A549 (cell line): ENCODE measurements around the gene BTBD7. TPM values are rescaled to one million over a fixed set of nuclear protein-coding genes. Genes with fewer than 3 reads are reported as not detected.
A peak's percentile ranks its signal among the peaks of the same experiment; 100 is the strongest.

ENCODE experiments used
- ATAC-seq, 2 experiments: fragments of 200-7000 bp in 1 of 2; fragments of >200 bp in 1 of 2; cut with Nextera tagmentation in 1 of 2; cut with Tn5 transposase in 1 of 2; 3 replicates each; pipeline versions ENCODE4 v1.8.0 to v1.9.1; 2018 to 2020; ENCODE audit warnings: mild to moderate bottlenecking in 1 of 2, moderate library complexity in 1 of 2
- CTCF ChIA-PET: fragments of 300-600 bp; sonication (Branson Sonifier 250); formaldehyde crosslinking; extraction: SDS; loops from one replicate; lab custom pipeline; 2021; ENCODE audit warnings: antibody characterized with exemption, inconsistent platforms; lab: Yijun Ruan, JAX
- POLR2A ChIA-PET: fragments of 350-600 bp; formaldehyde crosslinking; extraction: SDS; loops from one replicate; lab custom pipeline; 2021; ENCODE audit warnings: antibody characterized with exemption, inconsistent platforms; lab: Yijun Ruan, JAX
- DNase-seq, 2 experiments: peaks; one replicate each; pipeline versions ENCODE4 v3.0.0 to v3.0.0-alpha.2; 2011 to 2016; ENCODE audit warnings: low read depth in 1 of 2, low spot score in 1 of 2
- FAIRE-seq: peaks from 2 replicates; lab custom pipeline; 2011; peaks lifted over from hg19 to GRCh38; lab: Jason Lieb, UNC
- H3K27ac ChIP-seq, 2 experiments: fragments of >200 bp; sonication (Bioruptor Twin); formaldehyde crosslinking; 3 replicates each; pipeline ENCODE4 v1.5.1; 2016 to 2017
- H3K4me1 ChIP-seq: fragments of >200 bp; sonication (Bioruptor Twin); formaldehyde crosslinking; 3 replicates; pipeline ENCODE4 v1.6.1; 2016
- H3K4me2 ChIP-seq: fragments of >200 bp; sonication (Bioruptor Twin); formaldehyde crosslinking; 3 replicates; pipeline ENCODE4 v1.6.1; 2016
- H3K4me3 ChIP-seq: fragments of >200 bp; sonication (Bioruptor Twin); formaldehyde crosslinking; 3 replicates; pipeline ENCODE4 v1.5.1; 2016
- H3K9me3 ChIP-seq: fragments of >200 bp; sonication (Bioruptor Twin); formaldehyde crosslinking; 3 replicates; pipeline ENCODE4 v1.6.1; 2016
- CEBPB ChIP-seq, 2 experiments: fragments of >200 bp in 1 of 2; sonication (Bioruptor Twin) in 1 of 2; formaldehyde crosslinking in 1 of 2; IDR thresholded peaks; 2 replicates each; pipeline ENCODE4 v1.6.1; 2012 to 2016
- EP300 ChIP-seq, 2 experiments: fragments of >200 bp; sonication (Bioruptor Twin); formaldehyde crosslinking; IDR thresholded peaks; 2 replicates in 1 of 2; 3 replicates in 1 of 2; pipeline ENCODE4 v1.6.1; 2016 to 2017
- ESRRA ChIP-seq: fragments of 150-350 bp; IDR thresholded peaks from 2 replicates; pipeline ENCODE4 v1.6.1; 2014; ENCODE audit warnings: mild to moderate bottlenecking, low read length, borderline replicate concordance
- FOSL2 ChIP-seq, 2 experiments: fragments of 450-650 bp in 1 of 2; fragments of >200 bp in 1 of 2; sonication (Bioruptor Twin) in 1 of 2; formaldehyde crosslinking; IDR thresholded peaks; 2 replicates each; pipeline versions ENCODE4 v1.5.0 to v1.6.1; 2016 to 2020; ENCODE audit warnings: mild to moderate bottlenecking in 1 of 2, moderate library complexity in 1 of 2
- GATA3 ChIP-seq: IDR thresholded peaks from 2 replicates; pipeline ENCODE4 v1.6.1; 2012; ENCODE audit warnings: borderline replicate concordance
- HDAC2 ChIP-seq: fragments of 200-600 bp; sonication (generic); IDR thresholded peaks from 2 replicates; pipeline ENCODE4 v1.6.1; 2016
- JUNB ChIP-seq: fragments of >200 bp; sonication (Bioruptor Twin); formaldehyde crosslinking; IDR thresholded peaks from 2 replicates; pipeline ENCODE4 v1.6.1; 2016
- MAFK ChIP-seq: fragments of 450-650 bp; IDR thresholded peaks from 2 replicates; pipeline ENCODE4 v1.6.1; 2014; ENCODE audit not compliant: partially characterized antibody
- MYC ChIP-seq: IDR thresholded peaks from 2 replicates; pipeline ENCODE4 v1.6.1; 2012; ENCODE audit warnings: mild to moderate bottlenecking, inconsistent platforms, low read length, improper control_type of control experiment, borderline replicate concordance
- NFE2L2 ChIP-seq: fragments of 150-350 bp; conservative IDR thresholded peaks from 2 replicates; pipeline ENCODE4 v1.6.1; 2014; ENCODE audit warnings: low read length
- PHF8 ChIP-seq: fragments of 200-600 bp; sonication (generic); IDR thresholded peaks from 2 replicates; pipeline ENCODE4 v1.6.1; 2016; ENCODE audit warnings: low read depth, mild to moderate bottlenecking, antibody characterized with exemption, moderate library complexity, borderline replicate concordance
- POLR2A ChIP-seq: IDR thresholded peaks from 2 replicates; pipeline ENCODE4 v1.6.1; 2012; ENCODE audit warnings: mild to moderate bottlenecking, low read length
- RAD21 ChIP-seq, 2 experiments: fragments of >200 bp in 1 of 2; sonication (Bioruptor Twin) in 1 of 2; formaldehyde crosslinking in 1 of 2; IDR thresholded peaks in 1 of 2; conservative IDR thresholded peaks in 1 of 2; 2 replicates in 1 of 2; 3 replicates in 1 of 2; pipeline ENCODE4 v1.6.1; 2012 to 2018; ENCODE audit warnings: inconsistent platforms in 1 of 2
- RARB ChIP-seq: fragments of 250-450 bp; sonication (Bioruptor Pico); IDR thresholded peaks from 2 replicates; pipeline ENCODE4 v1.8.0; 2021; ENCODE audit warnings: mild to moderate bottlenecking, moderate library complexity
- SMC3 ChIP-seq: fragments of >200 bp; sonication (Bioruptor Twin); formaldehyde crosslinking; IDR thresholded peaks from 3 replicates; pipeline ENCODE4 v1.6.1; 2018; ENCODE audit warnings: inconsistent platforms
- SREBF2 ChIP-seq: fragments of 450-650 bp; IDR thresholded peaks from 2 replicates; pipeline ENCODE4 v1.6.1; 2014; ENCODE audit warnings: mild to moderate bottlenecking, moderate library complexity
- TFCP2L1 ChIP-seq: fragments of 250-450 bp; sonication (Bioruptor Pico); IDR thresholded peaks from 2 replicates; pipeline ENCODE4 v1.5.0; 2021; ENCODE audit warnings: mild to moderate bottlenecking
- TP53 ChIP-seq: fragments of 250-450 bp; sonication (Bioruptor Pico); IDR thresholded peaks from 2 replicates; pipeline ENCODE4 v1.5.0; 2021; ENCODE audit warnings: mild to moderate bottlenecking, moderate library complexity
- ZNF302 ChIP-seq: fragments of 250-450 bp; sonication (Bioruptor Pico); IDR thresholded peaks from 2 replicates; pipeline ENCODE4 v1.9.0; 2021; ENCODE audit warnings: inconsistent platforms, mild to moderate bottlenecking, moderate library complexity
- ZSCAN20 ChIP-seq: fragments of 250-450 bp; sonication (Bioruptor Pico); IDR thresholded peaks from 2 replicates; pipeline ENCODE4 v1.8.0; 2022; ENCODE audit warnings: mild to moderate bottlenecking, moderate library complexity
- WGBS: methylation state at CpG from one replicate; pipeline ENCODE4 v1.1.6; 2017; ENCODE audit errors: missing lambda C conversion rate; 5-methylcytosine and 5-hydroxymethylcytosine counted together
- polyA plus RNA-seq, 4 experiments: library from polyadenylated mRNA; depleted of rRNA in 3 of 4; stranded (reverse); fragments of >200 nt; fragmentation: RNase III in 1 of 4; extraction: RNeasy Plus Mini Kit Qiagen cat#74134 plus additional on column Dnase treatment in 1 of 4; gene quantifications; 2 replicates in 3 of 4; 3 replicates in 1 of 4; pipeline ENCODE4 v1.2.3, GENCODE V29; 2011 to 2017
- TF ChIP-seq, protein P1 (sequence below): IDR thresholded peaks from 2 replicates; pipeline ENCODE4 v1.6.1; 2012; ENCODE audit warnings: low read depth, borderline replicate concordance
- TF ChIP-seq, protein P2 (sequence below): IDR thresholded peaks from 2 replicates; pipeline ENCODE4 v1.6.1; 2012
- TF ChIP-seq, protein P3 (sequence below): fragments of 150-350 bp; IDR thresholded peaks from 2 replicates; pipeline ENCODE4 v1.6.1; 2014; ENCODE audit warnings: low read depth, mild to moderate bottlenecking, low read length
- TF ChIP-seq, protein P4 (sequence below): fragments of >200 bp; sonication (Bioruptor Twin); formaldehyde crosslinking; IDR thresholded peaks from 3 replicates; pipeline ENCODE4 v1.6.1; 2016
- TF ChIP-seq, protein P5 (sequence below): fragments of 250-450 bp; sonication (Bioruptor Pico); IDR thresholded peaks from 2 replicates; pipeline ENCODE4 v1.5.0; 2021; ENCODE audit warnings: mild to moderate bottlenecking, moderate library complexity, borderline replicate concordance
- TF ChIP-seq, protein P6 (sequence below): fragments of >200 bp; sonication (Bioruptor Twin); formaldehyde crosslinking; IDR thresholded peaks from 3 replicates; pipeline ENCODE4 v1.5.1; 2016

Gene BTBD7
- polyA plus RNA-seq, 2 of the 4 experiments (the other 2 are of a cell fraction) = 11.1 to 17.4 TPM

DNA sequence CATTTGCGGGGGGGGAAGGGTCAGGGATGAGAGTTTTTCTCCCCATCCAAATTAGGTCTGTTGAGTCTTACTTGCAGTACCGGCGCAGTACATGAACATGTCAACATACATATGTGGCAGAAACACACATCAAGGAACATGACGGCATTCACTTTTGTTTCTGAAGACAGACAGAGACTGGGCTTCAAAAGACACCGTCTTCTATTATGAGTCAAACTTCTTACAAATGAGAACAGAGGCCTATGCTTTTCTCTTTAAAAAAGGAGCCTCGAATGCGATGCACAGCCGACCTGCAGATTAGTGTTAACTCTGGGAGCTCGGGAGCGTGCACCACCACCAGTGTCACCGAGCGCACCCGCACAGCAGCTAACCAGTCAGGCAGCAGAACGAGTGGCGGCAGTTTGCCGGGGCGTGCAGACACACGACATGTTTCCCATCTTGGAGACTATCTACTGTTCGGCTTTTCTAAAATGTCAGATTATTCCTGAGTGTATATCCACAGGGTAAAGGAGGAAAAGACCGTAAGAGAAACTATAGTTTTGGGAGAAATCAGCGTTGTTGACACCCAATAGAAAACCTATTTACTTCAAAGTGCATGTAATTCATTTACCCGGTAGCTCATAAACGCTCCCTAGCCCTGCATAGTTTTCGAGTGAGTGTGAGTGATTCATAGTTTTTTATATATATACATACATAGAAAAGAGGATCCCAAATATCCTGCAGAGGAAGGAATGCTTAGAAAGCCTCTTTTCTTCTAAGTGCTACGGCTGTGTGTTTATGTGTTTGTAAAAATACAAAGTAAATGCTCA lies 92.8 kb downstream of the BTBD7 start (continued):
- 0 out of 5 replicates have a peak, but pooled peaks of 1 of the 2 experiments have one; percentile 1 for TF ChIP-seq RAD21 (conservative IDR thresholded peaks at IDR 0.05 in 1 of 2, IDR thresholded peaks at IDR 0.05 in 1 of 2)
- TF ChIP-seq TFCP2L1 (CRISPR knock-in tag) = no peak
- TF ChIP-seq JUNB = peak; percentile 85
- TF ChIP-seq, protein P1, sequence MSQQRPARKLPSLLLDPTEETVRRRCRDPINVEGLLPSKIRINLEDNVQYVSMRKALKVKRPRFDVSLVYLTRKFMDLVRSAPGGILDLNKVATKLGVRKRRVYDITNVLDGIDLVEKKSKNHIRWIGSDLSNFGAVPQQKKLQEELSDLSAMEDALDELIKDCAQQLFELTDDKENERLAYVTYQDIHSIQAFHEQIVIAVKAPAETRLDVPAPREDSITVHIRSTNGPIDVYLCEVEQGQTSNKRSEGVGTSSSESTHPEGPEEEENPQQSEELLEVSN = peak; percentile 94
- TF ChIP-seq MAFK = no peak
- TF ChIP-seq, protein P2, sequence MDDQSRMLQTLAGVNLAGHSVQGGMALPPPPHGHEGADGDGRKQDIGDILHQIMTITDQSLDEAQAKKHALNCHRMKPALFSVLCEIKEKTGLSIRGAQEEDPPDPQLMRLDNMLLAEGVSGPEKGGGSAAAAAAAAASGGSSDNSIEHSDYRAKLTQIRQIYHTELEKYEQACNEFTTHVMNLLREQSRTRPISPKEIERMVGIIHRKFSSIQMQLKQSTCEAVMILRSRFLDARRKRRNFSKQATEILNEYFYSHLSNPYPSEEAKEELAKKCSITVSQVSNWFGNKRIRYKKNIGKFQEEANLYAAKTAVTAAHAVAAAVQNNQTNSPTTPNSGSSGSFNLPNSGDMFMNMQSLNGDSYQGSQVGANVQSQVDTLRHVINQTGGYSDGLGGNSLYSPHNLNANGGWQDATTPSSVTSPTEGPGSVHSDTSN = no peak

DNA sequence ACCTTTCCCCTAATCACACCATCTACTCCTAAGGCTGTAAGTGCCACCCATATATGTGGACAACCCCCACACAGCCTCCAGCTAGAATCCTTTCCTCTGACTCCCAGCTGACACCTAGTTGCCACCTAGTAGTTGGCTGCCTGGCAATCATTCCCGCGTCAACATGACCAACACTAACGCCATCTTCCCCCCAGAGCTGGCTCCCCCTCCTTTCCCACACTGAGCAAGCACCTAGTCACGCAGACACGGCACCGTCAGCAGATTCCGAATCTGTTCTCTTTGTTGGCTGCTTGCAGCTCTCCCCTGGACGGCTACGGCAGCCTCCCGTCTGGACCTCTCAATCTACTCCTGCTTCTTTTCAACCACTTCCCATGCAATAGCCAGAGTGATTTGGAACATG lies 98.0 kb downstream of the BTBD7 start:
- H3K4me2 ChIP-seq = peak overlapping the region; percentile 30; the same call in 2 of the 3 replicates
- H3K9me3 ChIP-seq = no peaks in the 10 kb centered on the region
- peak; percentile 34 to 64 for DNase-seq
- peaks cover 14% of the 10 kb centered on the region for H3K4me1 ChIP-seq
- CTCF ChIA-PET = interaction anchor here (1.0 to 4.1 kb wide), 4 partner anchors 16 to 289 kb away, joined by 3 to 14 read pairs (median 4); partner anchors contain the start of genes GON7 and UBR7
- POLR2A ChIA-PET = interaction anchor here (0.5 to 0.8 kb wide), 2 partner anchors 15 to 27 kb away, joined by 3 read pairs; partner anchors contain the start of gene UBR7
- H3K27ac ChIP-seq = peak overlapping the region in 1 of 2 experiments; percentile 36; a peak in 2 of 6 replicates
- FAIRE-seq = no peak
- H3K4me3 ChIP-seq = no peak overlapping the region
- TF ChIP-seq CEBPB (IDR thresholded peaks at IDR 0.05) (no peak), EP300 (IDR thresholded peaks at IDR 0.05) (no peak), TP53 (no peak), ZNF302 (no peak), ZSCAN20 (CRISPR knock-in tag) (no peak), JUNB (no peak), FOSL2 (IDR thresholded peaks at IDR 0.05) (no peak), FOSL2 (CRISPR knock-in tag; IDR thresholded peaks at IDR 0.05) (peak; percentile 39), HDAC2 (no peak), POLR2A (no peak), MYC (no peak), ESRRA (no peak), RARB (CRISPR knock-in tag) (no peak), SMC3 (no peak), GATA3 (peak; percentile 14; the same call in 1 of the 2 replicates), SREBF2 (no peak), NFE2L2 (no peak), MAFK (peak; percentile 75), PHF8 (no peak)
- TF ChIP-seq, protein P2 = no peak
- TF ChIP-seq, protein P3, sequence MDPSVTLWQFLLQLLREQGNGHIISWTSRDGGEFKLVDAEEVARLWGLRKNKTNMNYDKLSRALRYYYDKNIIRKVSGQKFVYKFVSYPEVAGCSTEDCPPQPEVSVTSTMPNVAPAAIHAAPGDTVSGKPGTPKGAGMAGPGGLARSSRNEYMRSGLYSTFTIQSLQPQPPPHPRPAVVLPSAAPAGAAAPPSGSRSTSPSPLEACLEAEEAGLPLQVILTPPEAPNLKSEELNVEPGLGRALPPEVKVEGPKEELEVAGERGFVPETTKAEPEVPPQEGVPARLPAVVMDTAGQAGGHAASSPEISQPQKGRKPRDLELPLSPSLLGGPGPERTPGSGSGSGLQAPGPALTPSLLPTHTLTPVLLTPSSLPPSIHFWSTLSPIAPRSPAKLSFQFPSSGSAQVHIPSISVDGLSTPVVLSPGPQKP = no peak
- TF ChIP-seq, protein P4, sequence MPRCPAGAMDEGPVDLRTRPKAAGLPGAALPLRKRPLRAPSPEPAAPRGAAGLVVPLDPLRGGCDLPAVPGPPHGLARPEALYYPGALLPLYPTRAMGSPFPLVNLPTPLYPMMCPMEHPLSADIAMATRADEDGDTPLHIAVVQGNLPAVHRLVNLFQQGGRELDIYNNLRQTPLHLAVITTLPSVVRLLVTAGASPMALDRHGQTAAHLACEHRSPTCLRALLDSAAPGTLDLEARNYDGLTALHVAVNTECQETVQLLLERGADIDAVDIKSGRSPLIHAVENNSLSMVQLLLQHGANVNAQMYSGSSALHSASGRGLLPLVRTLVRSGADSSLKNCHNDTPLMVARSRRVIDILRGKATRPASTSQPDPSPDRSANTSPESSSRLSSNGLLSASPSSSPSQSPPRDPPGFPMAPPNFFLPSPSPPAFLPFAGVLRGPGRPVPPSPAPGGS = no peak
- TF ChIP-seq, protein P5, sequence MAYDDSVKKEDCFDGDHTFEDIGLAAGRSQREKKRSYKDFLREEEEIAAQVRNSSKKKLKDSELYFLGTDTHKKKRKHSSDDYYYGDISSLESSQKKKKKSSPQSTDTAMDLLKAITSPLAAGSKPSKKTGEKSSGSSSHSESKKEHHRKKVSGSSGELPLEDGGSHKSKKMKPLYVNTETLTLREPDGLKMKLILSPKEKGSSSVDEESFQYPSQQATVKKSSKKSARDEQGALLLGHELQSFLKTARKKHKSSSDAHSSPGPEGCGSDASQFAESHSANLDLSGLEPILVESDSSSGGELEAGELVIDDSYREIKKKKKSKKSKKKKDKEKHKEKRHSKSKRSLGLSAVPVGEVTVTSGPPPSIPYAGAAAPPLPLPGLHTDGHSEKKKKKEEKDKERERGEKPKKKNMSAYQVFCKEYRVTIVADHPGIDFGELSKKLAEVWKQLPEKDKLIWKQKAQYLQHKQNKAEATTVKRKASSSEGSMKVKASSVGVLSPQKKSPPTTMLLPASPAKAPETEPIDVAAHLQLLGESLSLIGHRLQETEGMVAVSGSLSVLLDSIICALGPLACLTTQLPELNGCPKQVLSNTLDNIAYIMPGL (CRISPR knock-in tag) = no peak
- TF ChIP-seq, protein P6, sequence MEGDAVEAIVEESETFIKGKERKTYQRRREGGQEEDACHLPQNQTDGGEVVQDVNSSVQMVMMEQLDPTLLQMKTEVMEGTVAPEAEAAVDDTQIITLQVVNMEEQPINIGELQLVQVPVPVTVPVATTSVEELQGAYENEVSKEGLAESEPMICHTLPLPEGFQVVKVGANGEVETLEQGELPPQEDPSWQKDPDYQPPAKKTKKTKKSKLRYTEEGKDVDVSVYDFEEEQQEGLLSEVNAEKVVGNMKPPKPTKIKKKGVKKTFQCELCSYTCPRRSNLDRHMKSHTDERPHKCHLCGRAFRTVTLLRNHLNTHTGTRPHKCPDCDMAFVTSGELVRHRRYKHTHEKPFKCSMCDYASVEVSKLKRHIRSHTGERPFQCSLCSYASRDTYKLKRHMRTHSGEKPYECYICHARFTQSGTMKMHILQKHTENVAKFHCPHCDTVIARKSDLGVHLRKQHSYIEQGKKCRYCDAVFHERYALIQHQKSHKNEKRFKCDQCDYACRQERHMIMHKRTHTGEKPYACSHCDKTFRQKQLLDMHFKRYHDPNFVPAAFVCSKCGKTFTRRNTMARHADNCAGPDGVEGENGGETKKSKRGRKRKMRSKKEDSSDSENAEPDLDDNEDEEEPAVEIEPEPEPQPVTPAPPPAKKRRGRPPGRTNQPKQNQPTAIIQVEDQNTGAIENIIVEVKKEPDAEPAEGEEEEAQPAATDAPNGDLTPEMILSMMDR = no peak
- TF ChIP-seq, protein P1 = no peak
- 44% methylated on average over 10 of the region's 10 CpGs for WGBS
- ATAC-seq = peak; percentile 49 to 61
